ENCODE results near the gene AMY1A.
A peak's percentile ranks its signal among the peaks of the same experiment; 100 is the strongest.
"Not testable (repeated sequence)": the region's sequence is repeated elsewhere in the genome, so short reads cannot be mapped to it uniquely, and the experiment has no call there.

The AMY1A gene

DNA sequence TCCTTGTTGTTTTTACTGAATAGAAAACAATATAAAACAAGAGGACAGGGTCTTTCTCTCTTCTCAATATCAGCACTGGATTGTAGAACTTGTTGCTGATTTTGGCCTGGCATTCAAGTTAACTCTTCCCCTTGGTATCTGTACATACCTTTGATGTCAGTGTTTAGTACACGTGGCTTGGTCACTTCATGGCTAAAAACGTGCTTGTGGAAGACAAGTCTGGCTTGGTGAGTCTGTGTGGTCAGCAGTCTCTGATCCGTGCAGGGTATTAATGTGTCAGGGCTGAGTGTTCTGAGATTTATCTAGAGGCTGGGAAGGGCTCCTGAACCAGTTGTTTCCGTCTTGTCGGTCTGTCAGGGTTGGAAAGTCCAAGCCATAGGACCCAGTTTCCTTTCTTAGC lies at the start of gene AMY1A:
TSS of gene AMY1A (plus strand) at position 301 of the 400 bp plus-strand sequence. CDS start 571 bp downstream, outside the sequence.
- not testable (repeated sequence) for H3K9me3 ChIP-seq (ENCODE audit: severe bottlenecking); H3K27me3 ChIP-seq (ENCODE audit: insufficient read depth, poor library complexity, severe bottlenecking); H3K36me3 ChIP-seq (ENCODE audit: low read depth); H3K27ac ChIP-seq (ENCODE audit: poor library complexity, severe bottlenecking); H3K4me1 ChIP-seq (ENCODE audit: insufficient read depth, poor library complexity, severe bottlenecking); DNase-seq (ENCODE audit: low spot score); ATAC-seq (ENCODE audit: low read depth); H3K4me3 ChIP-seq (ENCODE audit: severe bottlenecking)

DNA sequence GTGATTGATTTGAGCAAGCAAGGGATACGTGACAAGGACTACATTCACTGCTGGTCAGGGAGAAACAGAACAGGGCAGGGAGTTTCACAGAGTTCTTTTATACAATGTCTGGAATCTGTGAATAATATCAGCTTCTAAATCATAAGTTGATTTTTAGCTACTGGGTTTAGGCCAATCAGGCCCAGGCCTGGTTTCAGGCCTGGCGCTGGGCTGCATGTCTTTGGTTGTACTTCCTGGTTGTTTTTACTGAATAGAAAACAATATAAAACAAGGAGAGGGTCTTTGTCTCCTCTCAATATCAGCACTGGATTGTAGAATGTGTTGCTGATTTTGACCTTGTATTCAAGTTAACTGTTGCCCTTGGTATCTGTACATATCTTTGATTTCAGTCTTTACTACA lies 39.2 kb upstream of the AMY1A start:
- DNase-seq (ENCODE audit: low spot score) (no peak), ATAC-seq (ENCODE audit: low read depth) (no peak)
- no peaks in the 10 kb centered on the region for H3K4me1 ChIP-seq (ENCODE audit: insufficient read depth, poor library complexity, severe bottlenecking)
- no peak overlapping the region for H3K4me3 ChIP-seq (ENCODE audit: severe bottlenecking)
- no peaks in the 10 kb centered on the region for H3K9me3 ChIP-seq (ENCODE audit: severe bottlenecking)
- H3K27me3 ChIP-seq (ENCODE audit: insufficient read depth, poor library complexity, severe bottlenecking), result no peaks in the 10 kb centered on the region
- H3K27ac ChIP-seq (ENCODE audit: poor library complexity, severe bottlenecking), result no peak overlapping the region
- no peaks in the 10 kb centered on the region for H3K36me3 ChIP-seq (ENCODE audit: low read depth)
- no peak for TF ChIP-seq CTCF (IDR thresholded peaks at IDR 0.05; ENCODE audit: poor library complexity, severe bottlenecking)

DNA sequence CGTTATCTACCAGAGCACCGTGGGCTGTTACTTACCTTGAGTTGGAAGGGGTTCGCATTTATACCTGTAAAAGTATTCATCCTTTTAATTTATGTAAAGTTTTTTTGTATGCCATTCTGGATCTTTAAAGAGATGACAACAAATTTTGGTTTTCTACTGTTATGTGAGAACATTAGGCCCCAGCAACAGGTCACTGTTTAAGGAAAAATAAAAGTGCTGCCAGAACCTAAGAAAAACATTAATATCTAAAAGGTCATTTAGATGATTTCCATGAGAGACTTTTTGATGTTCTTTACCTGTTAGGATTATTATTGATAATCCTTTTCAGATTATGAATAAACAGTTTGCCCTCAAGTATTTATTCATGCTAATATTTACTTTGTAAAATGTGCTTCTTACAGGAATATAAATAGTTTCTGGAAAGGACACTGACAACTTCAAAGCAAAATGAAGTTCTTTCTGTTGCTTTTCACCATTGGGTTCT lies 38.5 kb upstream of the AMY1A start, which contains the start of gene AMY2A:
TSS of gene AMY2A (plus strand) at position 434 of the 484 bp plus-strand sequence. CDS start at position 448, 14 bp downstream.
- not testable (repeated sequence) for DNase-seq (ENCODE audit: low spot score); ATAC-seq (ENCODE audit: low read depth)

DNA sequence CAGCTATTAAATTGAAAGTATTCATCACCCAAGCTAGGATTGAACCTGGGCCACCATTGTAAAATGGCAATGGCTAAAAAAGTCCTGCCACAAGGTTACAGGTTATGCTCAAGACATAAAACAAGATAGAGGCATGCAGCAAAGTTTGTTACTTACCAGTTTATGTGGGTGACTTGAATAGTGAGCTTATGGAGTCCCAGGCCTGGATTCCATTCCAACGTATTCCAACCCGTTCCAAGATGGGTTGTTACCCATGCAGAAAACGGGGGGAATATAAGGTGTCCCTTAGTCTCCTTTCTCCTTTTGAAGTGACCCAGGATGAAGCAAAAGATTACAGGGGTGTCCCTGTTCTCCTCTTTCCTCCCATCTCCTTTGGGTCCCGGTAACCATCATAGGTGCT lies 28.1 kb upstream of the AMY1A start:
- not testable (repeated sequence) for H3K4me1 ChIP-seq (ENCODE audit: insufficient read depth, poor library complexity, severe bottlenecking); H3K4me3 ChIP-seq (ENCODE audit: severe bottlenecking); H3K27ac ChIP-seq (ENCODE audit: poor library complexity, severe bottlenecking); H3K27me3 ChIP-seq (ENCODE audit: insufficient read depth, poor library complexity, severe bottlenecking); DNase-seq (ENCODE audit: low spot score); ATAC-seq (ENCODE audit: low read depth); H3K36me3 ChIP-seq (ENCODE audit: low read depth); H3K9me3 ChIP-seq (ENCODE audit: severe bottlenecking)

More for the DNA sequence above, 38.5 kb upstream of the AMY1A start, which contains the start of gene AMY2A:
- not testable (repeated sequence) for H3K9me3 ChIP-seq (ENCODE audit: severe bottlenecking); H3K27ac ChIP-seq (ENCODE audit: poor library complexity, severe bottlenecking); H3K36me3 ChIP-seq (ENCODE audit: low read depth); H3K4me3 ChIP-seq (ENCODE audit: severe bottlenecking); H3K4me1 ChIP-seq (ENCODE audit: insufficient read depth, poor library complexity, severe bottlenecking); H3K27me3 ChIP-seq (ENCODE audit: insufficient read depth, poor library complexity, severe bottlenecking)

DNA sequence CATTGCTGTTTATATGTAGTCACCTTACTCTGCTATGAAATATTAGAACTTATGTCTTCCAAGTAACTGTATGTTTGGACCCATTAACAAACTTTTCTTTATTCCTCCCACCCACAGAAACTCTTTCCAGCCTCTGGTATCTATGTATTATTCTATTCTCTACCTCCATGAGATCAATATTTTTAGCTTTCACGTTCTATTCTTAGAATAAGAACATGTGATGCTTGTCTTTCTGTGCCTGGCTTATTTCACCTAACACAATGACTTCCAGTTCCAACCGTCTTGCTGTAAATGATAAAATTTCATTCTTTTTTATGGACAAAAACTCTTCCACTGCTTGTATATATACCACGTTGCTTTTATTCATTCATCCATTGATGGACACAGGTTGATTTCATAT lies 14.4 kb upstream of the AMY1A start:
- H3K9me3 ChIP-seq (ENCODE audit: severe bottlenecking); ATAC-seq (ENCODE audit: low read depth); H3K27me3 ChIP-seq (ENCODE audit: insufficient read depth, poor library complexity, severe bottlenecking); H3K27ac ChIP-seq (ENCODE audit: poor library complexity, severe bottlenecking); H3K4me1 ChIP-seq (ENCODE audit: insufficient read depth, poor library complexity, severe bottlenecking); H3K4me3 ChIP-seq (ENCODE audit: severe bottlenecking); DNase-seq (ENCODE audit: low spot score); H3K36me3 ChIP-seq (ENCODE audit: low read depth): not testable (repeated sequence)

GRCh38 chr1:103643908-103644307 lies 11.7 kb upstream of the AMY1A start:
- H3K4me1 ChIP-seq (ENCODE audit: insufficient read depth, poor library complexity, severe bottlenecking); H3K27ac ChIP-seq (ENCODE audit: poor library complexity, severe bottlenecking); H3K36me3 ChIP-seq (ENCODE audit: low read depth); H3K27me3 ChIP-seq (ENCODE audit: insufficient read depth, poor library complexity, severe bottlenecking); H3K9me3 ChIP-seq (ENCODE audit: severe bottlenecking); DNase-seq (ENCODE audit: low spot score); H3K4me3 ChIP-seq (ENCODE audit: severe bottlenecking): not testable (repeated sequence)
- ATAC-seq (ENCODE audit: low read depth), result 0 out of 3 replicates have a peak, but pooled peaks have one; percentile 31

- H3K36me3 ChIP-seq (ENCODE audit: low read depth); H3K9me3 ChIP-seq (ENCODE audit: severe bottlenecking); H3K27me3 ChIP-seq (ENCODE audit: insufficient read depth, poor library complexity, severe bottlenecking): not testable (repeated sequence)
These were observed 5.3 kb upstream of the AMY1A start for GRCh38 chr1:103650305-103650704.

GRCh38 chr1:103650889-103651288 lies 4.7 kb upstream of the AMY1A start:
- not testable (repeated sequence) for H3K4me3 ChIP-seq (ENCODE audit: severe bottlenecking); H3K27ac ChIP-seq (ENCODE audit: poor library complexity, severe bottlenecking); H3K27me3 ChIP-seq (ENCODE audit: insufficient read depth, poor library complexity, severe bottlenecking); H3K36me3 ChIP-seq (ENCODE audit: low read depth); ATAC-seq (ENCODE audit: low read depth); H3K9me3 ChIP-seq (ENCODE audit: severe bottlenecking); DNase-seq (ENCODE audit: low spot score); H3K4me1 ChIP-seq (ENCODE audit: insufficient read depth, poor library complexity, severe bottlenecking)

More at GRCh38 chr1:103650305-103650704, 5.3 kb upstream of the AMY1A start:
- ATAC-seq (ENCODE audit: low read depth); DNase-seq (ENCODE audit: low spot score); H3K4me1 ChIP-seq (ENCODE audit: insufficient read depth, poor library complexity, severe bottlenecking); H3K4me3 ChIP-seq (ENCODE audit: severe bottlenecking); H3K27ac ChIP-seq (ENCODE audit: poor library complexity, severe bottlenecking): not testable (repeated sequence)

DNA sequence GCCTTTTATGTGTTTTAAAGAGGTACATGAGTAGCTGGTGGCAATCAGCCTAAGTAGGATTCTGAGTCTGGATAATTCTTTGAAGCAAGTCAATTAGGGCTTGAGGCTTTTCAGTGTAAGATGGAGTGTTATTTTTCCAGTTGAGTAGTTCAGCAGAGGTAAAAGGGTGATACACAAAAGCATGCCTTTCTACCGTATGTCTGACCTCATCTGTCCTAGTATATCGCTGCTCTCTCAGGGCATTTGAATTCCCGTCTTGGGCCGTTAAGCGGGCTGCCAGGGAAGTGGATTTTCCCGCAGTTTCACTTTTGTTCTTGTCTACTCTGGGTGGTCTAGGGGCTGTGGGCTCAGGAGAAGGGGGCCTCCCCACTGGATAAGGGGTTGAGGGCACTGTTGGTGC lies 1.4 kb upstream of the AMY1A start:
- H3K27me3 ChIP-seq (ENCODE audit: insufficient read depth, poor library complexity, severe bottlenecking); DNase-seq (ENCODE audit: low spot score); H3K9me3 ChIP-seq (ENCODE audit: severe bottlenecking); H3K4me3 ChIP-seq (ENCODE audit: severe bottlenecking); ATAC-seq (ENCODE audit: low read depth); H3K27ac ChIP-seq (ENCODE audit: poor library complexity, severe bottlenecking); H3K4me1 ChIP-seq (ENCODE audit: insufficient read depth, poor library complexity, severe bottlenecking); H3K36me3 ChIP-seq (ENCODE audit: low read depth): not testable (repeated sequence)

- not testable (repeated sequence) for H3K36me3 ChIP-seq (ENCODE audit: low read depth); H3K27me3 ChIP-seq (ENCODE audit: insufficient read depth, poor library complexity, severe bottlenecking); H3K9me3 ChIP-seq (ENCODE audit: severe bottlenecking); H3K27ac ChIP-seq (ENCODE audit: poor library complexity, severe bottlenecking); H3K4me1 ChIP-seq (ENCODE audit: insufficient read depth, poor library complexity, severe bottlenecking); ATAC-seq (ENCODE audit: low read depth); DNase-seq (ENCODE audit: low spot score); H3K4me3 ChIP-seq (ENCODE audit: severe bottlenecking)
These were observed 20.8 kb downstream of the AMY1A start for GRCh38 chr1:103676335-103676734.

- H3K4me3 ChIP-seq (ENCODE audit: severe bottlenecking); H3K27me3 ChIP-seq (ENCODE audit: insufficient read depth, poor library complexity, severe bottlenecking); H3K36me3 ChIP-seq (ENCODE audit: low read depth); ATAC-seq (ENCODE audit: low read depth); H3K27ac ChIP-seq (ENCODE audit: poor library complexity, severe bottlenecking); H3K9me3 ChIP-seq (ENCODE audit: severe bottlenecking); H3K4me1 ChIP-seq (ENCODE audit: insufficient read depth, poor library complexity, severe bottlenecking); DNase-seq (ENCODE audit: low spot score): not testable (repeated sequence)
These were observed 40.5 kb downstream of the AMY1A start, which contains the start of gene AMY1B for GRCh38 chr1:103696110-103696509. TSS of gene AMY1B (minus strand) at chr1:103696210. CDS start at chr1:103695639, 571 bp downstream.

All from RWPE2 (cell line).